HG03060 (cell line): ENCODE results near the gene CDC5L.
"Not testable (repeated sequence)": the region's sequence is repeated elsewhere in the genome, so short reads cannot be mapped to it uniquely, and the experiment has no call there.

ENCODE experiments used
- ATAC-seq: cut with Tn5 transposase; IDR thresholded peaks from one replicate; pipeline ENCODE4 v1.9.1; 2021; ENCODE audit warnings: low read depth, moderate number of reproducible peaks; ENCODE audit not compliant: unreplicated experiment

Gene CDC5L

DNA sequence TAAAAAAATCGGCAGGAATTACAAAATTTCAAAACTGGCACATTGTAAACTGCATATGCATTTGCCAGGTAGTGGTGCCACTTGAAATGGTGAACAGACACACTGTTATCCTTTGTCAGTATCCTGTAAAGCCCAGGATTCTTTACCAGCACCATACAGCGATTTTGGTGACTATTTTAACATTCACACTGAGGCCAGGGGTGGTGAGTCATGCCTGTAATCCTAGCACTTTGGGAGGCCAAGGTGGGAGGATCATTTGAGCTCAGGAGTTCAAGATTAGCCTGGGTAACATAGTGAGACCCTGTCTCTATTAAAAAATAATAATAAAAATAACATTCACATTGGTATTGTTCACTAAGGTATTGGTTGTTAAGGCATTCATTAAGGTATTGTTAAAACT, 61.7 kb downstream of the CDC5L start:
- ATAC-seq = not testable (repeated sequence)

GRCh38 chr6:44451803-44452695, 64.5 kb downstream of the CDC5L start:
- ATAC-seq = no peak

DNA sequence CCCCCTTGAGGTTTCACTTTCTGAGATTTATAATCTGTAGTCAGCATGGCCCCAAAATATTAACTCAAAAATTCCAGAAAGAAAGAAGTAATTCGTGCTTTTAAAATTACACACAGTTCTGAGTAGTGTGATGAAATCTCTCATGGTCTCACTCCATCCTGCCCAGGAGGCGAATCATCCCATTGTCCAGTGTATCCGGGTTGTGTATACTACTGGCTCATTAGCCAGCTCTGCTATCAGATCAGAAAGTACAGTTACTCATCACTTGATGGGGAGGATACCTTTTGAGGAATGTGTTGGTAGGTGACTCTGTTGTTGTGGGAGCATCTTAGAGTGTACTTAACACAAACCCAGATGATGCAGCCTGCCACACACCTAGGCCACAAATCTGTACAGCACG, 65.2 kb downstream of the CDC5L start:
- no peak for ATAC-seq

GRCh38 chr6:44453146-44453545, 65.6 kb downstream of the CDC5L start:
- ATAC-seq = no peak

DNA sequence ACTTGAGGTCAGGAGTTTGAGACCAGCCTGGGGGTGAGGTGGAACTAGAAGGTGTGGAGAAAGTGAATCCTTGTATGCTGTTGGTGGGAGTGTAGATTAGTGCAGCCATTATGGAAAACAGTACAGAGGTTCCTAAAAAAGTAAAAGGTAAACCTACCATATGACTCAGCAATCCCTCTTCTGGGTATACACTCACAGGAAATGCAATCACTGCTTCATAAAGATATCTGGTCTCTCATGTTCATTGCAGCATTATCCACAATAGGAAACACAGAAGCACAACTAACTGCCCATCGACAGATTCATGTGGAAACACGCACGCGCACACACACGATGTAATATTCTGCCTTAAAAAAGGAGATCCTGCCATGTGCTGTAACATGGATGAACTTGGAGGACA, 66.7 kb downstream of the CDC5L start:
- ATAC-seq = no peak

- ATAC-seq = no peak
Observed at GRCh38 chr6:44456070-44456965, 68.8 kb downstream of the CDC5L start.

DNA sequence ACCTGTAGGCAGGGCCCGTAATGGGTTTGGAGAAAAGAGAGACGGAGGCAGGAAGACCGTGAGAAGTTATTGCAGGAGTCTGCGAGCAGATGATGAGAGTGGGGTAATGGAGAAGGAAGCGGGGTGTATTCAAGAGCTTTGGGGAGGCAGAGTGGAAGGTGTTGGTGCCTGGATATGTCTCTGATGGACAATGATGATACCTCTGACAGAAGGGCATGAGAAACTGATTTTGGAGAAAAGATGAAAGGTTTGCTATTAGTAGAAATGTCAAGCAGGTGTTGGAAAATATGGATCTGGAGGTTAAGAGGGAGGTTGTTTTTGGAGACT, 69.4 kb downstream of the CDC5L start:
- ATAC-seq = no peak

- ATAC-seq = no peak
Observed at GRCh38 chr6:44457596-44457995, 70.1 kb downstream of the CDC5L start.

DNA sequence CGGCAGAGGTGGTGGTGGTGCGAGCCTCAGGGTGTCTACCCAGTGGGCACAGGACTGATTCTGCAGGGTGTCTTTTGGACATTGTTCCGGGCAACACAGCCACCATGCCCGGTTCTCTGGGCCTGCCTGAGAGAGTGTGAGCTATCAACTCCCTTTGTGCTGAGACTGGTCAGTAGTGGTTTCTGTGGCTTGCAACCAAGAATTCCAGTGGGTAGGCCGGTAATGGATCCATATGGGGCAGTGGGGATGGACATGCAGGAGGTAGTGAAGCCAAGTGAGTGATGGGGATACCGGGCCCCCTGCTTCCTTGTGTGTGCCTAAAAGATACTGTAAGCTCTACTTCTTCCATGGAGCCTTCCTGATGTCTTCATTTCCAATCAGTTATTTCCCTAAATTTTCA, 71.0 kb downstream of the CDC5L start:
- ATAC-seq = no peak

DNA sequence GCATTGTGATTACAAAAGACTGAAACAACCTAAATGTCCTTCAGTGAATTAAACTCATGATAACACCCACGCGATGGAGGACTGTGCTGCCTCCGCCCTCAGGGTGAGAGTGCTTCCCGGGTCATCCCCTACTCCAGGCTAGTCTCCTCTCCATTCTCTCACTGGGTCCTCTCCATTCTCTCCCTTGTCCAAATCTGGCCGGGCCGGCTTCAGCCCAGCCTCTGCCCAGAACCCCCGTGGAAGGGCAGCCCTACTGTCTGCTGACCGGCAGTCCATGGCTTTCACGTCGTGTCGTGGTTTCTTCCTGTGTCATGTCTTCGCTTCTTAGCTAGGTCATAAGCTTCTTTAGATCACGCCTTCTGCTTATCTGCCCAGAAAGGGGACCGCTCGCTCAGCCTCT, 74.8 kb downstream of the CDC5L start:
- ATAC-seq = no peak

DNA sequence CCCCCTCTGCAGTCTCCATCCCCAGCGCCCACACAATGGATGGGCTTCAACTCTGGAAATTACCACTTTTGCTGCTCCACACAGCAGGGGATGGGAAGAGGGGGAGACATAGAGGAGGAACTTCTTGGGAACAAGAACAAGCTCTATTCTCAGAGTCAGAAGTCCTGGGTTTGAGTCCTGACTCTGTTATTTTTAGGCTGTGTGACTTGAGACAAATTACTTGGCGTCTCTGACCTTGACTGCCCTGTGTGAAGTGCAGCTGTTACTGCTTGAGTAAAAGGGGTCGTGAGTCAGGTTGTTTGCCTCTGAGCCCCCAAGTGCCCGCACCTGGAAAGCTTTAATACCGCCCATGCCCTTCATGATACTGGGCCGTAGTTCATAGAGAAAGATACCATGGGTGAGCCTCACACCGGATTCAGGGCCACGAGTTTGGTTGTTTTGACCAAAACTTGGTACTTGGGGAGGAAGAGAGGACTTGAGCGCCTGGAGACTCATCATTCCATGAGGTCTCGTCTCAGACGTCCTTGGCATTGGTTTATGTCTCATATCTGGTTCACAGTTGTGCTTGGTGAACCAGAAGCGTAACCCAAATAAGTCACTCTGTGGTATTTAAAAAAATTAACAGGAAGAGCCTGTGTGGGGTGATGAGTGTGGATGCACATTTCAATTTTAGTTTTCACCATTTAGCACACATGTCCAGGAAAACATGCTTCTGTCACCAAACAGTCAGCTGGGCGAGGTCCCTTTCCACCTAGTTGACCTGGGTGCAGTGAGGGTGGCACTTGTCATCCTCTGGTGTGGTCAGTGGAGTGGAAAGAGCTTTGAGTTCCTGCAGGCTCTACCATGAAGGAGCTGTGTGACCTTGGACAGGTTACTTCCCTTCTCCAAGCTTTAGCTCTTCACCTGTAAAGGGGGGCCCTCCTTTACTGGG, 75.6 kb downstream of the CDC5L start:
- no peak for ATAC-seq

DNA sequence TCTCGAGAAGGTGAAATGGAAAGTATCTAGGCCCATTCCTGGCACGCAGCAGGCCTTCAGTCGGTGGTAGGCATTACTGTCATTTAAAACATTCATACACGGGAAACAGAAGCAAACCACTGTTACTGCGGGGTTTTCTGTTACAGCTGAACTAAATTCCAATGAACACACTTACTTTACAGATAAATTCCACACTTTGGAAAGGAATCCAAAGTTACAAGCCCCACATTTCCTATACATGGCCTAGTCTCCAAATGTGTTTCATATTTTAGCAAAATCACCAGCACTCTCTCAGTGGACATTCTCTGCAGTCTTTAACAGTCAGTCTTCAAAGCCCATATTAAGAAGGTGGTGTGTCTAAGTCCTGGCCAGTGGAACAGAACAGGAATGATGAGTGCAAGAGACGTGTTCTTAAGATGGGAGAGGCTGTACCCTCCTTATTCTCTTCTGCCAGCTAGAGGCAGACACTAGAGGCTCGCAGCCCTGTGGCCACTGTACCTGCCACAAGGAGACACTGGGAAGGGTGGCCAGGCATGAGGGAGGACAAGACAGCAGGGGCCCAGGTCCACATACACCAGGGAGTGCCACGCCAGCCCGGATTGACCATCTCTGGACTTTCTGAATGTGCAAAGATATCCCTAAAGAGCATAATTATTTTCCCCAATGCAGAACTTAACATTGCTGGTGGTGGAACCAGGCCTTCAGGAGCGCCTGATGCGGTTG, 76.4 kb downstream of the CDC5L start:
- ATAC-seq = no peak

DNA sequence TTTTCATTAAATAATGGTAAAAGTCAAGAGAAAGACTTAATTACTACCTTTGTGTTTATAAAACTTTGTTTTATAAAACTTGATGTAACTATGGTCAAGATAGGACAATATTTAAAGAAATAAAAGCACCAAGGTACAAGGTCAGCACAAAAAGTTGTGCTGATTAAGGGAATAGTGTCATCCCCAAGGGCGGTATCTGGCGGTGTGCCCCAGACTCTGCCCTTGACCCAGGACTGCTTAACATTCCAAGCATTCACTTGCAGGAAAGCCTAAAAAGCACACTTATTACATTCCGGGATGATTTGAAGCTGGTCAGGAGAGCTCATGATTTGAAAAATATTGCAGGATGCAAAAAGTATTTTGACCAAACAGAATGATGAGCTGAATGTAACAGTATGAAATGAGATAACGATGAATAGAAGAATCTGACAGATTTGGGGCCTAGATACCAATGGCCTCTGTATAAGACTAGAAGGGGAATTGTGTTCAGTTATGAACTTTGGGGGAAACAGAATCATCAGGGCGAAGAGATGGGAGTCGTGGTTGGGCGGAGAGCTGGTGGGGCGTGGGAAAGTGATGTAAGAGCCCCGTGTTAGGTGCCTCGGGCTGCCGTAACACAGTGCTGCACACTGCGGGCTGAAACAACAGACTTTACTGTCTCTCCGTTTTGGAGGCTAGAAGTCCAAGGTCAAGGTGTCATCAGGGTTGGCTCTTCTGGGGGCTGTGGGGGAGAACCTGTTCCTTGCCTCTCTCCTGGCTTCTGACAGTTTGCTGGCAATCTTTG, 77.2 kb downstream of the CDC5L start:
- ATAC-seq = no peak

- ATAC-seq = no peak
Observed at GRCh38 chr6:44466955-44467354, 79.4 kb downstream of the CDC5L start.

GRCh38 chr6:44468835-44469234, 81.3 kb downstream of the CDC5L start:
- ATAC-seq = no peak

GRCh38 chr6:44470115-44470464, 82.6 kb downstream of the CDC5L start:
- ATAC-seq = no peak

DNA sequence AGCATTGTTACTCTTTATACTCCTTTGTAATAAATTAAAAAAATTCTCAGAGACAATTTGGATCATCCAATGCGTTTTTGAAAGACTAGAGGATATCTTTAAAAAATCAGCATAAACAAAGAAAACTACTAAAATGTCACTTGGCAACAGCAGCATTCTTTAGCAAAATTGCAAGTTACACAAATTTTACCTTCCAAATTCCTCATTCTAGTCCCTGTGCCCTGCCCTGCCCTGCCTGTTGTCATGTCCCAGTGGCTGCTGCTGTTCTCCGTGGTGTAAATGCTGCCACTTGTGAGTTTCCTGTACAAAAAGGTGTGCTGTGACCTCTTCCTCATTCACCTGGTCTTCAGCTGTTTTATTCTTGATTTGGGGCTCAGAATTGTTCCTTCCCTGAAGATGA, 83.2 kb downstream of the CDC5L start:
- ATAC-seq = no peak

DNA sequence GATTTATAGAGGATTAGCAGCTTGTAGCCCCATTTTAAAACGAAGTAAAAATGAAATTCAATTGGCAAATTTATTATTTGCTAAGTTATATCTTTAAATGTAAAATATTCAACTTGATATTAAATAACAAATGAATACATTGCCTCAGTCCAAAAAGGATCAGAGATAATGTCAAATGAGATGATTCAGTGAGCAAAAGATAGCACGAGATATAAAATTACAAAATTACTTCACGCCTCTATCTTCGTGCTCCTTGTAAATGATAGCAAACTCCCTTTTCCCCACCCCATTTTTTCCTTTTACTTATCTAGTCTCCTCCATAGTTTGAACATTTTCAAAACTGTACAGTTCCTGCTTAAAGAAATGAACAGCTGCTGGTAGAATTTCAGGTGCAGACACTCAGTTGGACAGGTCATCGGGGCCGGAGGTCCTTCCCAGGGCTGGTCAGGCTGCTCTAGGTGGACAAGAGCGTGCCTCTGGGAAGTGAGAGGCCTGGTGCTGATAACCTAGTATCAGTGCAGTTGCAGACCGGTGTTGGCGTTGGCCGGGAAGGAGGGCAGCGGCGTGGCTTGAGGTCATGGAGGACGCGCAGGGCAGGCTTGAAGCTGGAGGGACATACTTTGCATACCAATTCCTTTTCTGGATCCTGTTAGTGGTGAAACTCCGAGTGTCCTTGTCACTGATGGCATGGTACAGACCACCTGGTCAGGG, 83.9 kb downstream of the CDC5L start:
- no peak for ATAC-seq
